Measurements from ENCODE around the gene DRD2.
"Not testable (repeated sequence)": the region's sequence is repeated elsewhere in the genome, so short reads cannot be mapped to it uniquely, and the experiment has no call there.

DRD2 gene

GRCh38 chr11:113475160-113475761, at the start of gene DRD2:
Gene DRD2 (minus strand): TSS chr11:113475398. CDS start chr11:113424651, 50,747 bp downstream.
- no peak for DNase-seq (ENCODE audit: low read depth in 1 of 2, low spot score in 1 of 2)

GRCh38 chr11:113523906-113524305, 48.7 kb upstream of the DRD2 start:
- DNase-seq (ENCODE audit: low read depth in 1 of 2, low spot score in 1 of 2): not testable (repeated sequence)

GRCh38 chr11:113521737-113522517, 46.7 kb upstream of the DRD2 start:
- no peak for DNase-seq (ENCODE audit: low read depth in 1 of 2, low spot score in 1 of 2)

- no peak for DNase-seq (ENCODE audit: low read depth in 1 of 2, low spot score in 1 of 2)
Observed at GRCh38 chr11:113519989-113520613, 44.9 kb upstream of the DRD2 start.

GRCh38 chr11:113518716-113519495, 43.7 kb upstream of the DRD2 start:
- no peak for DNase-seq (ENCODE audit: low read depth in 1 of 2, low spot score in 1 of 2)

GRCh38 chr11:113517361-113517760, 42.2 kb upstream of the DRD2 start:
- no peak for DNase-seq (ENCODE audit: low read depth in 1 of 2, low spot score in 1 of 2)

- no peak for DNase-seq (ENCODE audit: low read depth in 1 of 2, low spot score in 1 of 2)
Observed at GRCh38 chr11:113514856-113515255, 39.7 kb upstream of the DRD2 start.

- no peak for DNase-seq (ENCODE audit: low read depth in 1 of 2, low spot score in 1 of 2)
Observed at GRCh38 chr11:113507341-113507740, 32.1 kb upstream of the DRD2 start.

GRCh38 chr11:113506893-113507292, 31.7 kb upstream of the DRD2 start:
- no peak for DNase-seq (ENCODE audit: low read depth in 1 of 2, low spot score in 1 of 2)

GRCh38 chr11:113506461-113506860, 31.3 kb upstream of the DRD2 start:
- DNase-seq (ENCODE audit: low read depth in 1 of 2, low spot score in 1 of 2): no peak

- no peak for DNase-seq (ENCODE audit: low read depth in 1 of 2, low spot score in 1 of 2)
Observed at GRCh38 chr11:113505541-113506375, 30.6 kb upstream of the DRD2 start.

GRCh38 chr11:113505046-113505445, 29.8 kb upstream of the DRD2 start:
- DNase-seq (ENCODE audit: low read depth in 1 of 2, low spot score in 1 of 2): no peak

- DNase-seq (ENCODE audit: low read depth in 1 of 2, low spot score in 1 of 2): no peak
Observed at GRCh38 chr11:113504586-113504985, 29.4 kb upstream of the DRD2 start.

GRCh38 chr11:113504071-113504470, 28.9 kb upstream of the DRD2 start:
- DNase-seq (ENCODE audit: low read depth in 1 of 2, low spot score in 1 of 2): no peak

GRCh38 chr11:113497066-113497910, 22.1 kb upstream of the DRD2 start:
- no peak for DNase-seq (ENCODE audit: low read depth in 1 of 2, low spot score in 1 of 2)

GRCh38 chr11:113496026-113496651, 20.9 kb upstream of the DRD2 start:
- DNase-seq (ENCODE audit: low read depth in 1 of 2, low spot score in 1 of 2): no peak

GRCh38 chr11:113494021-113494420, 18.8 kb upstream of the DRD2 start:
- DNase-seq (ENCODE audit: low read depth in 1 of 2, low spot score in 1 of 2): no peak

- DNase-seq (ENCODE audit: low read depth in 1 of 2, low spot score in 1 of 2): no peak
Observed at GRCh38 chr11:113493206-113493605, 18.0 kb upstream of the DRD2 start.

- no peak for DNase-seq (ENCODE audit: low read depth in 1 of 2, low spot score in 1 of 2)
Observed at GRCh38 chr11:113488931-113489351, 13.7 kb upstream of the DRD2 start.

All from activated T-helper 1 cell treated with anti-CD3 and anti-CD28 coated beads, Interleukin-2, amount 50 U/mL, for 16 hours (primary cell).